SH-SY5Y (cell line): ENCODE measurements around the gene STK24.

ENCODE experiments used
- GATA2 ChIP-seq: IDR thresholded peaks from 2 replicates; pipeline ENCODE4 v1.6.1; 2011; ENCODE audit warnings: mild to moderate bottlenecking, low read depth, low read length
- GATA3 ChIP-seq: IDR thresholded peaks from 2 replicates; pipeline ENCODE4 v1.6.1; 2011; ENCODE audit warnings: low read depth, mild to moderate bottlenecking, low read length, moderate library complexity

DNA sequence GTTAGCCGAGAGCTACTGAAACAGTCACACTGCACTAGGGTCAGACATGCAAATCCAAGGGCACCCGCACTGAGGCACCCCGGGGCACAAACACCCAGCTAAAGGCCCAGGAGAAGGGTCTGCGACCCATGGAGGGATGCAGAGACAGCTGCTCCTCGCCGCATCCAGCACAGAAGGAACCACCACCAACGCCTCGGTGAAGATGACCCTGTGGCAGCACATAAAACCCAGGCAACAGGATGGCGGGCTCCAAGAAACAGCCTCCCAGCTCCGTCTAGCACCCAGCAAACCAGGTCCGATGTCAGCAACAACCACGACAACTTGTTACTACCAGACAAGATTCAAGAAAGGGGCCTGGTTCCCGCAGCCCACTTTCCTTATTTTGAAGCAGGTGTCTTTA is 82.1 kb downstream of the STK24 start:
- TF ChIP-seq GATA2 = no peak
- TF ChIP-seq GATA3 = no peak
